ENCODE results near the gene TP53.

DNA sequence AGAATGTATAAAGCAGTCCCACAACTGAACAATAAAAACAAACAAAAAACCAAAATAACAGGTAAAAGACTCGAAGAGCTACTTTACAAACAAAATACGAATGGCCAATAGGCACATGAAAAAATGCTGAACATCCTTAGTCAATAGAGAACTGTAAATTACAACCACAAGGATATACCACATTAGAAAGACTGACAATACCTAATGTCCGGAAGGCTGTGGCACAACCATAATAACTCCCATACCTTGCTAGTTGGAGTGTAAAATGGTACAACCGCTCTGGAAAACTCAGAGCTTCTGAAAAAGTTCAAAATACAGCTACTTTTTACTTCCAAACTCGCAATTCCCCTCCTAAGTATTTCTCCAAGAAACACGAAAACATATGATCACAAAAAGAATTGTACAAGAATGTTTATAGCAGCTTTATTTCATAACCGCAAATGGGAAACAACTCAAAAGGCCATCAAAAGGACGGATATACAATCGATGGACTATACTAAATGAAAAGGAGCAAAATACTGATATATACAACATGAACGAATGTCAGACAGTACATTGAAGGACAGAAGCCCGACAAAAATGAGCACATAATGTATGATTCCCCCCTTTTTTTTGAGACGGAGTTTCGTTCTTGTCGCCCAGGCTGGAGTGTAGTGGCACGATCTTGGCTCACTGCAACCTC is 2.3 kb downstream of the TP53 start:
- TF ChIP-seq YY1 (IDR thresholded peaks at IDR 0.05; ENCODE audit: insufficient read depth, insufficient read length) = no peak
- TF ChIP-seq ZNF274 (IDR thresholded peaks at IDR 0.05; ENCODE audit: low read depth, low read length) = no peak
